Measurements from ENCODE around the gene SCAMP1. TPM values are rescaled to one million over a fixed set of nuclear protein-coding genes. Genes with fewer than 3 reads are reported as not detected.
A peak's percentile ranks its signal among the peaks of the same experiment; 100 is the strongest.

SCAMP1 gene
- total RNA-seq, 6 experiments from 2014 or later, result 10.4 to 18.4 (median 11.1) TPM

GRCh38 chr5:78416677-78417425, 56.4 kb downstream of the SCAMP1 start:
- 100% methylated on average over 1 of the region's 1 CpG for WGBS (ENCODE audit: insufficient coverage, low coverage, low lambda C conversion rate, missing lambda C conversion rate)
- H3K4me3 ChIP-seq, result no peak overlapping the region
- no peak for DNase-seq
- H3K27ac ChIP-seq, result no peak overlapping the region
- intact Hi-C loops (cut with DNase I), result no loop called here
- H3K4me1 ChIP-seq, result peaks cover 0 to 7% (median 0%) of the 10 kb centered on the region in 4 donors
- H3K27me3 ChIP-seq, result no peaks in the 10 kb centered on the region
- no peaks in the 10 kb centered on the region for H3K36me3 ChIP-seq
- TF ChIP-seq POLR2A (IDR thresholded peaks at IDR 0.05), result no peak
- TF ChIP-seq, protein P1, sequence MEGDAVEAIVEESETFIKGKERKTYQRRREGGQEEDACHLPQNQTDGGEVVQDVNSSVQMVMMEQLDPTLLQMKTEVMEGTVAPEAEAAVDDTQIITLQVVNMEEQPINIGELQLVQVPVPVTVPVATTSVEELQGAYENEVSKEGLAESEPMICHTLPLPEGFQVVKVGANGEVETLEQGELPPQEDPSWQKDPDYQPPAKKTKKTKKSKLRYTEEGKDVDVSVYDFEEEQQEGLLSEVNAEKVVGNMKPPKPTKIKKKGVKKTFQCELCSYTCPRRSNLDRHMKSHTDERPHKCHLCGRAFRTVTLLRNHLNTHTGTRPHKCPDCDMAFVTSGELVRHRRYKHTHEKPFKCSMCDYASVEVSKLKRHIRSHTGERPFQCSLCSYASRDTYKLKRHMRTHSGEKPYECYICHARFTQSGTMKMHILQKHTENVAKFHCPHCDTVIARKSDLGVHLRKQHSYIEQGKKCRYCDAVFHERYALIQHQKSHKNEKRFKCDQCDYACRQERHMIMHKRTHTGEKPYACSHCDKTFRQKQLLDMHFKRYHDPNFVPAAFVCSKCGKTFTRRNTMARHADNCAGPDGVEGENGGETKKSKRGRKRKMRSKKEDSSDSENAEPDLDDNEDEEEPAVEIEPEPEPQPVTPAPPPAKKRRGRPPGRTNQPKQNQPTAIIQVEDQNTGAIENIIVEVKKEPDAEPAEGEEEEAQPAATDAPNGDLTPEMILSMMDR (IDR thresholded peaks at IDR 0.05), result no peak
- H3K9me3 ChIP-seq, result no peaks in the 10 kb centered on the region
- ATAC-seq, result no peak

DNA sequence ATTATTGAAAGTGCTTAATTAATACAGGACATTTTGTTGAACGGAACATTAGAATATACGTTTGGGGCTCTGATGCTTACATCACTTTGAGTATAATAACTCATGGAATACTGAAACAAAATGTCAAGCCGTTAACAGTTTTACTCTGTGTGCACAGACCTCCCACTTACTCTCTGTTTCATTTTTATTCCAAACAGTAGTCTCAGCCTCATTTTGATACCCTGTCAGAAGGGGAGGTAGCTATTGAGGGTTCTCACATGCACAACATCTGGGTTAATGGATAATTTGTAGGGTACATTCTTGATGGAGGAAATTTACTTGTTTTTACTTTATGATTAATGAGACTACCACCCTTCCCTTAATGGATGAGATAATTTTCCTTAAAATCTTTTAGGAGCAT, 59.0 kb downstream of the SCAMP1 start:
- peaks cover 0 to 7% (median 0%) of the 10 kb centered on the region in 4 donors for H3K4me1 ChIP-seq
- no peak overlapping the region for H3K27ac ChIP-seq
- DNase-seq (no peak), ATAC-seq (no peak)
- peaks cover 0 to 2% (median 0%) of the 10 kb centered on the region in 4 donors for H3K36me3 ChIP-seq
- WGBS (ENCODE audit: insufficient coverage, low coverage, low lambda C conversion rate, missing lambda C conversion rate), result 67% methylated on average over 3 of the region's 3 CpGs
- intact Hi-C loops (cut with DNase I), result no loop called here
- TF ChIP-seq, protein P1 (IDR thresholded peaks at IDR 0.05), result no peak
- TF ChIP-seq POLR2A (IDR thresholded peaks at IDR 0.05), result no peak
- H3K27me3 ChIP-seq, result no peaks in the 10 kb centered on the region
- H3K4me3 ChIP-seq, result no peak overlapping the region
- no peaks in the 10 kb centered on the region for H3K9me3 ChIP-seq

DNA sequence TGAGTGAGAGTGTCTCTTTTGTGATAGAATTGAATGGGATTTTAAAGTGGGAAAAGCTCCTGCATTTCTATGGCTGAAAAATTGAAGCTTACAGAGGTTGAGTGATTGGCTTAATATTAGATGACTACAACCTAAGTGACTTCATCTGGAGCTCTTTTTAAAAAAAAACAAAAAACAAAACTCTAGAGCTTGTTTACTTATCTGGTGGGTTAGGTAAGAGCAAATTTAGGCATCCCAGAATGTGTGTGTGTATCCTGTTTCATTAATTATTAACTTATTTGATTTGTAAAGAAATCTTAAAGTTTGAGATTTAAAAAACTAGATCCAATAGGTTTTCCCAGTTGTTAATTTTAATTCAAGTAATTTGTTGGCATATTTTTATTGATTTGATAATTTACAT, 60.1 kb downstream of the SCAMP1 start:
- H3K27ac ChIP-seq, result no peak overlapping the region
- ATAC-seq, result peak; percentile 41 to 90 (median 82)
- intact Hi-C loops (cut with DNase I), result no loop called here
- TF ChIP-seq POLR2A (IDR thresholded peaks at IDR 0.05), result no peak
- TF ChIP-seq, protein P1 (IDR thresholded peaks at IDR 0.05), result no peak
- no peaks in the 10 kb centered on the region for H3K9me3 ChIP-seq
- no peaks in the 10 kb centered on the region for H3K27me3 ChIP-seq
- no peak for DNase-seq
- no peak overlapping the region for H3K4me3 ChIP-seq
- H3K4me1 ChIP-seq, result peaks cover 0 to 7% (median 0%) of the 10 kb centered on the region in 4 donors
- H3K36me3 ChIP-seq, result peaks cover 0 to 2% (median 0%) of the 10 kb centered on the region in 4 donors

DNA sequence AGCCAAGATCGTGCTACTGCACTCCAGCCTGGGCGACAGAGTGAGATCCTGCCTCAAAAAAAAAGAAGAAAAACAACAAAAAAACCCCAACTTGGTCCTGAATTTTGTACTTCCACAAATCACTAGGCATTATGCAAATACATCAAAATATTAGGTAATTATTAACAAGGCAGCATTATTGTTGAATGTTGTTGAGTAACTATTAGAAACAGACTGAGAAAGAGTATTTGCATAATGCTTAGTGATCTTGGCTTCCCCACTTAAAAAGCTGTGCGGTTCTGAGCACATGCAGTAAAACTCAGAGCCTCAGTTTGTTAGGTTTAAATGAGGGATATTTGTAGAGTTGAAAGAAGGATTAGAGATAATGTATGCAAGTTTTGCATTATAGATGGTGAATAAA, 64.2 kb downstream of the SCAMP1 start:
- no peak for DNase-seq
- Histone ChIP-seq H3K36me3 (peaks cover 0 to 2% (median 0%) of the 10 kb centered on the region in 4 donors), H3K4me1 (peaks cover 0 to 7% (median 0%) of the 10 kb centered on the region in 4 donors), H3K9me3 (no peaks in the 10 kb centered on the region), H3K27me3 (no peaks in the 10 kb centered on the region), H3K4me3 (no peak overlapping the region), H3K27ac (no peak overlapping the region)
- no peak for ATAC-seq
- intact Hi-C loops (cut with DNase I), result no loop called here
- no peak for TF ChIP-seq POLR2A (IDR thresholded peaks at IDR 0.05)
- TF ChIP-seq, protein P1 (IDR thresholded peaks at IDR 0.05), result no peak
- WGBS (ENCODE audit: insufficient coverage, low coverage, low lambda C conversion rate, missing lambda C conversion rate), result 100% methylated on average over 2 of the region's 3 CpGs

Data from right lobe of liver (tissue), 6 donors.